ENCODE data around the gene SAG.

SAG gene

GRCh38 chr2:233285921-233286320 lies 21.7 kb upstream of the SAG start:
- H2BK12ac ChIP-seq (ENCODE audit: low read length), result no peak overlapping the region
- H3K4me1 ChIP-seq (ENCODE audit: control insufficient read depth in 1 of 2, insufficient read depth in 2 of 2, low read length in 2 of 2), result peaks cover 0 to 10% of the 10 kb centered on the region in 2 experiments
- H3K79me1 ChIP-seq (ENCODE audit: low read length), result no peaks in the 10 kb centered on the region
- no CpG with 5 or more reads among the region's 5 CpGs for WGBS (ENCODE audit: extremely low coverage, insufficient coverage, insufficient read length)
- DNase-seq, result no peak
- H3K18ac ChIP-seq (ENCODE audit: low read length), result no peak overlapping the region
- no peaks in the 10 kb centered on the region for H3K9me3 ChIP-seq (ENCODE audit: insufficient read depth, low read depth, low read length)
- no peak overlapping the region for H3K23ac ChIP-seq (ENCODE audit: low read length)
- no peaks in the 10 kb centered on the region for H3K27me3 ChIP-seq (ENCODE audit: insufficient read depth, low read length)
- H2BK5ac ChIP-seq (ENCODE audit: low read depth, low read length, poor library complexity), result no peak overlapping the region
- H3K79me2 ChIP-seq (ENCODE audit: control insufficient read depth, insufficient read depth, low read length, poor library complexity), result no peaks in the 10 kb centered on the region
- no peak overlapping the region for H2BK120ac ChIP-seq (ENCODE audit: insufficient read depth, low read length, poor library complexity)
- no peak overlapping the region for H3K14ac ChIP-seq (ENCODE audit: low read length)
- H3K4me2 ChIP-seq (ENCODE audit: low read length), result no peak overlapping the region
- no peak overlapping the region for H3K4me3 ChIP-seq (ENCODE audit: low read depth, low read length)
- no peak overlapping the region for H4K12ac ChIP-seq (ENCODE audit: low read depth, low read length)
- H3K36me3 ChIP-seq (ENCODE audit: control insufficient read depth in 1 of 2, insufficient read depth in 2 of 2, low read length in 2 of 2), result peaks cover 23 to 54% of the 10 kb centered on the region in 2 experiments
- no peak overlapping the region for H3K27ac ChIP-seq (ENCODE audit: low read depth, low read length)
- H3K9ac ChIP-seq (ENCODE audit: low read length), result no peak overlapping the region
- H4K8ac ChIP-seq (ENCODE audit: low read depth, low read length), result no peak overlapping the region
- no peak overlapping the region for H3K4ac ChIP-seq (ENCODE audit: low read depth, low read length)
- no peak overlapping the region for H2AK5ac ChIP-seq (ENCODE audit: low read length)
- no peak overlapping the region for H4K91ac ChIP-seq (ENCODE audit: low read depth, low read length)
- H2AFZ ChIP-seq (ENCODE audit: insufficient read depth, low read length, poor library complexity), result no peak overlapping the region

GRCh38 chr2:233287871-233288270 lies 19.7 kb upstream of the SAG start:
- H4K8ac ChIP-seq (ENCODE audit: low read depth, low read length), result no peak overlapping the region
- H3K4me3 ChIP-seq (ENCODE audit: low read depth, low read length), result no peak overlapping the region
- H3K79me2 ChIP-seq (ENCODE audit: control insufficient read depth, insufficient read depth, low read length, poor library complexity), result no peaks in the 10 kb centered on the region
- no peak overlapping the region for H3K9ac ChIP-seq (ENCODE audit: low read length)
- no peak overlapping the region for H3K27ac ChIP-seq (ENCODE audit: low read depth, low read length)
- H2AK5ac ChIP-seq (ENCODE audit: low read length), result no peak overlapping the region
- H3K4me1 ChIP-seq (ENCODE audit: control insufficient read depth in 1 of 2, insufficient read depth in 2 of 2, low read length in 2 of 2), result peaks cover 0 to 5% of the 10 kb centered on the region in 2 experiments
- no peak overlapping the region for H3K23ac ChIP-seq (ENCODE audit: low read length)
- no peak overlapping the region for H4K91ac ChIP-seq (ENCODE audit: low read depth, low read length)
- H3K18ac ChIP-seq (ENCODE audit: low read length), result no peak overlapping the region
- no peak for DNase-seq
- no peaks in the 10 kb centered on the region for H3K27me3 ChIP-seq (ENCODE audit: insufficient read depth, low read length)
- H3K9me3 ChIP-seq (ENCODE audit: insufficient read depth, low read depth, low read length), result no peaks in the 10 kb centered on the region
- H4K12ac ChIP-seq (ENCODE audit: low read depth, low read length), result no peak overlapping the region
- peaks cover 23 to 58% of the 10 kb centered on the region in 2 experiments for H3K36me3 ChIP-seq (ENCODE audit: control insufficient read depth in 1 of 2, insufficient read depth in 2 of 2, low read length in 2 of 2)
- no peak overlapping the region for H3K14ac ChIP-seq (ENCODE audit: low read length)
- no peaks in the 10 kb centered on the region for H3K79me1 ChIP-seq (ENCODE audit: low read length)
- no peak overlapping the region for H3K4ac ChIP-seq (ENCODE audit: low read depth, low read length)
- H2BK12ac ChIP-seq (ENCODE audit: low read length), result no peak overlapping the region
- H3K4me2 ChIP-seq (ENCODE audit: low read length), result no peak overlapping the region
- no peak overlapping the region for H2BK120ac ChIP-seq (ENCODE audit: insufficient read depth, low read length, poor library complexity)
- WGBS (ENCODE audit: extremely low coverage, insufficient coverage, insufficient read length), result no CpG with 5 or more reads among the region's 6 CpGs
- H2BK5ac ChIP-seq (ENCODE audit: low read depth, low read length, poor library complexity), result no peak overlapping the region
- H2AFZ ChIP-seq (ENCODE audit: insufficient read depth, low read length, poor library complexity), result no peak overlapping the region

GRCh38 chr2:233288663-233289062 lies 19.0 kb upstream of the SAG start:
- no peak overlapping the region for H2BK120ac ChIP-seq (ENCODE audit: insufficient read depth, low read length, poor library complexity)
- H3K36me3 ChIP-seq (ENCODE audit: control insufficient read depth in 1 of 2, insufficient read depth in 2 of 2, low read length in 2 of 2), result peaks cover 30 to 64% of the 10 kb centered on the region in 2 experiments
- H3K14ac ChIP-seq (ENCODE audit: low read length), result no peak overlapping the region
- no peak overlapping the region for H2AK5ac ChIP-seq (ENCODE audit: low read length)
- no peak overlapping the region for H3K18ac ChIP-seq (ENCODE audit: low read length)
- no peak overlapping the region for H4K12ac ChIP-seq (ENCODE audit: low read depth, low read length)
- WGBS (ENCODE audit: extremely low coverage, insufficient coverage, insufficient read length), result no CpG with 5 or more reads among the region's 5 CpGs
- no peak overlapping the region for H2AFZ ChIP-seq (ENCODE audit: insufficient read depth, low read length, poor library complexity)
- H3K23ac ChIP-seq (ENCODE audit: low read length), result peak overlapping the region; percentile 74
- H3K9me3 ChIP-seq (ENCODE audit: insufficient read depth, low read depth, low read length), result no peaks in the 10 kb centered on the region
- no peak overlapping the region for H2BK5ac ChIP-seq (ENCODE audit: low read depth, low read length, poor library complexity)
- H3K27ac ChIP-seq (ENCODE audit: low read depth, low read length), result no peak overlapping the region
- H3K4ac ChIP-seq (ENCODE audit: low read depth, low read length), result no peak overlapping the region
- DNase-seq, result no peak
- no peak overlapping the region for H2BK12ac ChIP-seq (ENCODE audit: low read length)
- H3K4me3 ChIP-seq (ENCODE audit: low read depth, low read length), result peak overlapping the region; percentile 61
- no peak overlapping the region for H4K91ac ChIP-seq (ENCODE audit: low read depth, low read length)
- H3K79me2 ChIP-seq (ENCODE audit: control insufficient read depth, insufficient read depth, low read length, poor library complexity), result no peaks in the 10 kb centered on the region
- no peak overlapping the region for H3K9ac ChIP-seq (ENCODE audit: low read length)
- no peak overlapping the region for H3K4me2 ChIP-seq (ENCODE audit: low read length)
- peaks cover 0 to 5% of the 10 kb centered on the region in 2 experiments for H3K4me1 ChIP-seq (ENCODE audit: control insufficient read depth in 1 of 2, insufficient read depth in 2 of 2, low read length in 2 of 2)
- H3K79me1 ChIP-seq (ENCODE audit: low read length), result no peaks in the 10 kb centered on the region
- no peaks in the 10 kb centered on the region for H3K27me3 ChIP-seq (ENCODE audit: insufficient read depth, low read length)
- no peak overlapping the region for H4K8ac ChIP-seq (ENCODE audit: low read depth, low read length)

GRCh38 chr2:233289648-233290047 lies 18.0 kb upstream of the SAG start:
- H4K8ac ChIP-seq (ENCODE audit: low read depth, low read length), result no peak overlapping the region
- no peak overlapping the region for H4K91ac ChIP-seq (ENCODE audit: low read depth, low read length)
- no peak overlapping the region for H2BK120ac ChIP-seq (ENCODE audit: insufficient read depth, low read length, poor library complexity)
- H3K36me3 ChIP-seq (ENCODE audit: control insufficient read depth in 1 of 2, insufficient read depth in 2 of 2, low read length in 2 of 2), result peaks cover 39 to 70% of the 10 kb centered on the region in 2 experiments
- DNase-seq, result no peak
- H3K4ac ChIP-seq (ENCODE audit: low read depth, low read length), result no peak overlapping the region
- peaks cover 0 to 5% of the 10 kb centered on the region in 2 experiments for H3K4me1 ChIP-seq (ENCODE audit: control insufficient read depth in 1 of 2, insufficient read depth in 2 of 2, low read length in 2 of 2)
- no peak overlapping the region for H2BK5ac ChIP-seq (ENCODE audit: low read depth, low read length, poor library complexity)
- H3K4me3 ChIP-seq (ENCODE audit: low read depth, low read length), result no peak overlapping the region
- H2BK12ac ChIP-seq (ENCODE audit: low read length), result no peak overlapping the region
- H3K79me2 ChIP-seq (ENCODE audit: control insufficient read depth, insufficient read depth, low read length, poor library complexity), result no peaks in the 10 kb centered on the region
- no CpG with 5 or more reads among the region's 12 CpGs for WGBS (ENCODE audit: extremely low coverage, insufficient coverage, insufficient read length)
- H3K9ac ChIP-seq (ENCODE audit: low read length), result no peak overlapping the region
- no peak overlapping the region for H4K12ac ChIP-seq (ENCODE audit: low read depth, low read length)
- no peaks in the 10 kb centered on the region for H3K9me3 ChIP-seq (ENCODE audit: insufficient read depth, low read depth, low read length)
- H3K27me3 ChIP-seq (ENCODE audit: insufficient read depth, low read length), result no peaks in the 10 kb centered on the region
- no peak overlapping the region for H2AK5ac ChIP-seq (ENCODE audit: low read length)
- H3K79me1 ChIP-seq (ENCODE audit: low read length), result no peaks in the 10 kb centered on the region
- H3K27ac ChIP-seq (ENCODE audit: low read depth, low read length), result no peak overlapping the region
- H3K14ac ChIP-seq (ENCODE audit: low read length), result no peak overlapping the region
- H3K18ac ChIP-seq (ENCODE audit: low read length), result no peak overlapping the region
- H2AFZ ChIP-seq (ENCODE audit: insufficient read depth, low read length, poor library complexity), result no peak overlapping the region
- no peak overlapping the region for H3K4me2 ChIP-seq (ENCODE audit: low read length)
- no peak overlapping the region for H3K23ac ChIP-seq (ENCODE audit: low read length)
